GM12801 (cell line): ENCODE measurements around the gene LCA5.

ENCODE experiments used
- CTCF ChIP-seq: IDR thresholded peaks from one replicate; pipeline ENCODE4 v1.5.1; 2011; ENCODE audit warnings: control low read depth; ENCODE audit not compliant: insufficient read length; ENCODE audit errors: extremely low read depth

LCA5 gene

GRCh38 chr6:79470728-79471127, 66.5 kb downstream of the LCA5 start:
- TF ChIP-seq CTCF = no peak

GRCh38 chr6:79469376-79470246, 67.6 kb downstream of the LCA5 start:
- no peak for TF ChIP-seq CTCF

- TF ChIP-seq CTCF = no peak
Observed at GRCh38 chr6:79468587-79468986, 68.6 kb downstream of the LCA5 start.

GRCh38 chr6:79468116-79468515, 69.1 kb downstream of the LCA5 start:
- no peak for TF ChIP-seq CTCF

GRCh38 chr6:79467716-79468115, 69.5 kb downstream of the LCA5 start:
- TF ChIP-seq CTCF = no peak

GRCh38 chr6:79466207-79466834, 70.9 kb downstream of the LCA5 start:
- TF ChIP-seq CTCF = no peak

GRCh38 chr6:79465381-79465780, 71.8 kb downstream of the LCA5 start:
- no peak for TF ChIP-seq CTCF
